Lower lobe of right lung (tissue), 2 donors: ENCODE results near the gene NFATC3. TPM values are rescaled to one million over a fixed set of nuclear protein-coding genes. Genes with fewer than 3 reads are reported as not detected.

Source experiments
- ATAC-seq, 2 donors: fragments of 200-7000 bp; cut with Tn5 transposase; one replicate each; pipeline ENCODE4 v1.9.1; 2020 to 2022; ENCODE audit warnings: mild to moderate bottlenecking in 2 of 2, moderate library complexity in 2 of 2
- DNase-seq: peaks from one replicate; pipeline ENCODE4 v3.0.0-alpha.2; 2020
- H3K27ac ChIP-seq: fragments of 200-600 bp; one replicate; pipeline ENCODE4 v1.8.0; 2022
- H3K27me3 ChIP-seq: fragments of 200-600 bp; one replicate; pipeline ENCODE4 v1.8.0; 2022; ENCODE audit warnings: low read depth
- H3K36me3 ChIP-seq: fragments of 200-600 bp; one replicate; pipeline ENCODE4 v1.8.0; 2022; ENCODE audit warnings: mild to moderate bottlenecking
- H3K4me1 ChIP-seq: fragments of 200-600 bp; one replicate; pipeline ENCODE4 v1.8.0; 2022
- H3K4me3 ChIP-seq: fragments of 200-600 bp; one replicate; pipeline ENCODE4 v1.8.0; 2022; ENCODE audit warnings: mild to moderate bottlenecking
- H3K9me3 ChIP-seq: fragments of 200-600 bp; one replicate; pipeline ENCODE4 v1.8.0; 2022
- CTCF ChIP-seq: fragments of 200-600 bp; IDR thresholded peaks from one replicate; pipeline ENCODE4 v1.8.0; 2022; ENCODE audit warnings: antibody characterized with exemption, mild to moderate bottlenecking
- intact Hi-C: fragments of 100-400 bp; cut with DNase I; formaldehyde crosslinking; loops from one replicate; pipeline ENCODE4 v1.11.0; 2022
- total RNA-seq: library from RNA; stranded (reverse); fragmentation: NEBNext Ultra II Directional; extraction: Animal tissue kit (Norgen Biotek cat#: 25700); gene quantifications from one replicate; pipeline ENCODE4 v1.2.1, GENCODE V29; 2021
- donor health status: DM: no; HTN: yes; CAD: no; lungs with severe emphysema.

NFATC3 gene
- total RNA-seq, 1 donor from 2014 or later: 61.6 TPM

DNA sequence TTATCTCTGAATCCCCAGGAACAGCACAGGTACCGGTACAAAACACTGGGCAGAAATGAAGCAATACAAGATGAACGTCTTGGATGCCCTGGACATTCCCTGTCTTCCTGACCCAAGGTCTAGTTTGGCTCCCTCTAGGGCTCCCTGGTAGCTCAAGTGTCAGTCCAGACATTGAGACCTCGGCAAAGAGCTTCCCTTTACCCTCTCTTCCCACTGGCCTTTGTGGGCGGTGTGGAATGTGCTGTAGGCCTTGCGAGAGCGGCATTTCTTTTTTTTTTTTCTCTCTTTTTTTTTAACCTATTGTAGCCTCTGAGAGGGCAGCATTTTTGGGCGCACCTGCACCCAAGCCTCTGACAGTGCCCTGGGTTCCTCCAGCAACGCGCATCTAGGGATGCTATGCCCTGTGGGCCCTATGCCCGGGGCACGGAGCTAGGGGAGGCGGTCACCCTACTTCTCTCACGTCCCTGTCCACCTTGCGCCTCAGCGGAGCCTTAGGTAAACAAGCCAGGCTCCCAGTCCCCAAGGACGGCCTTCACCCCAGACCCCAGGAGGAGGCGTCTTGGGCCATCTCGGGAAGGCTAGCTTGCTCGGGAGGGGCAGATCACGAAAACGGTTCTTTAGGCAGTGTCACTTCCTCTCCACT lies 1.2 kb upstream of the NFATC3 start:
- ATAC-seq: peak; percentile 9 to 11
- Histone ChIP-seq H3K4me3 (peak overlapping the region; percentile 84), H3K27me3 (no peaks in the 10 kb centered on the region), H3K27ac (peak overlapping the region; percentile 99), H3K4me1 (peaks cover 78% of the 10 kb centered on the region), H3K9me3 (no peaks in the 10 kb centered on the region), H3K36me3 (no peaks in the 10 kb centered on the region)
- peak; percentile 63 for DNase-seq
- no peak for TF ChIP-seq CTCF
- intact Hi-C loops: no loop called here

DNA sequence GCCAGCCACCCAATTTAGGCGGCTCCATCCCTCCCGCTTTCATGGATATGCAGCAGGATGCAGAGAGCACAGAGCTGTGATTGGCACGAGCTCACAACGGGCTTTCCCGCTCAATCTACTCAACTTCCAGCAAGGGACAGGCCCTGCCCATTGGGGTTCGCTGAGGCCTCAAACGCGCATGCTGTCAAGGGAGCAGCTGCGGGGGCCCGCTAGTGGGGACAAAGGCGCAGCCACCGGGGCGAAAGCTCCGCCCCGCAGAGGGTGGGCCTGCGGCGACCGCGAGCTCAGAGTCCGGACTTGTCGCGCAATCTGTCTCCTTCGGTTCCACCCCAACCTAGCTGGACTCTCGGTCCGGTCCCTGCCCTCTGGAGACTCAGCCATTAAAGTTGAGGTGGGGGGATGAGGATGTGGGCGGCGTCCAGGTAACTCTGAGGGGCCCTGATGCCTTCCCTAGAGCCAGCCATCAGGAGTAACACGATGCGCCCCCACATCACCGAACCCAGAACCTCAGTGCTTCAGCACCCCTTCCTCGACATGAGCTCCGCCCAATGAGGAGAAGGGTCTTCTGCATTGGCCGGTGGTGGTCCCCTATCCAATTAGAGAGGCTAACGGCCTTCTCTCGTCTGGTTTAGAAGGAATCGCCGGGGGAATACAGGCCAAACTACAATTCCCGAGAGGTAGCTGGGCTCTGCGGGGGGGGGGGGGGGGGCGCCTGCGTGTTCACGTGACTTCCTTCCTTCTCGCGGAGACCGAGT lies 489 bp upstream of the NFATC3 start:
- ATAC-seq (peak; percentile 84 to 88), DNase-seq (peak; percentile 95)
- H3K27ac ChIP-seq: peak overlapping the region; percentile 99
- no peaks in the 10 kb centered on the region for H3K27me3 ChIP-seq
- peaks cover 78% of the 10 kb centered on the region for H3K4me1 ChIP-seq
- no peaks in the 10 kb centered on the region for H3K9me3 ChIP-seq
- no peaks in the 10 kb centered on the region for H3K36me3 ChIP-seq
- TF ChIP-seq CTCF: peak; percentile 34
- intact Hi-C loops: no loop called here
- peak overlapping the region; percentile 84 for H3K4me3 ChIP-seq

DNA sequence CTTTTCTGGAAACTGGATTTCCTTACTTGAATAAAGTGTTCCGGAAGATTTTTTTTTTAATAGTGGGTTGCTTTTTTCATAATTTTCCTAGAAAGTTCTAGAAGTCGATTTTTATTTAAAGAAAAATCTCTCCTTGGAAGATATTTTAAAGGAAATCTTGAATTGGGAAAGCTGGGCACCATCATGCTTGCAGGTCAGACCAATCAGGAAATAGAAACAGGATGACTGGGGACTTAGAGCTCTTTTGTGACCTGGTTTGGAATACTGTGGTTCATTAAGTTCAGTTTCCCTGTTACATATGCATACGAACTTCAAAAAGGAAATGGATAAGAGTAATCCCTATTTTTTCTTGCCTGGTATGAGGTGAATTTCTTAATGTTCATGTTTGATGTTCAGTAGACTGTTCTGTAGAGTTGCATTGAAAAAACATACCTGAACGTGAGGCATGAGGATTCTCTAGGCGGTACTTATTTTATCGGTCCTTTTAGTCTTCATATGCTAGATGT lies 1.2 kb downstream of the NFATC3 start:
- H3K27ac ChIP-seq: peak overlapping the region; percentile 99
- H3K9me3 ChIP-seq: no peaks in the 10 kb centered on the region
- peaks cover 76% of the 10 kb centered on the region for H3K4me1 ChIP-seq
- H3K27me3 ChIP-seq: no peaks in the 10 kb centered on the region
- H3K36me3 ChIP-seq: no peaks in the 10 kb centered on the region
- TF ChIP-seq CTCF: no peak
- no peak for ATAC-seq
- H3K4me3 ChIP-seq: peak overlapping the region; percentile 84
- DNase-seq: no peak
- intact Hi-C loops: no loop called here

GRCh38 chr16:68086860-68087268 lies 1.7 kb downstream of the NFATC3 start:
- no peak for TF ChIP-seq CTCF
- intact Hi-C loops: no loop called here

DNA sequence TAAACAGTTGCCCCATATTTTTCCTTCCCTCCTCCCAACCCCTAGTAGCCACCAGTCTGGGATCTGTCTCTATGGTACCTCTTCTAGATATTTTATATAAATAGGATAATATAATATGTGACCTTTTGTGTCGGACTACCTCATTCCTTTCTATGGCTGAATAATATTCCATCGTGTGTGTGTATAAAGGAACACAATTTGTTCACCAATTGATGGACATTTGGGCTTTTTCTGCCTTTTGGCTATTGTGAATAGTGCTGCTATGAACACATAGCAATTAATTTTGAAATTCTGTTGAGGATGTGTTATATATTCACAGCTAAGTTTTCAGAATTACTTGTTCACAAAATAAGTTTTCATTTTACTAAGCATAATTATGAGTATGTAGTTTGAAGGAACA lies 2.5 kb downstream of the NFATC3 start:
- peaks cover 76% of the 10 kb centered on the region for H3K4me1 ChIP-seq
- H3K9me3 ChIP-seq: no peaks in the 10 kb centered on the region
- TF ChIP-seq CTCF: no peak

More at GRCh38 chr16:68086860-68087268, 1.7 kb downstream of the NFATC3 start:
- Histone ChIP-seq H3K27me3 (no peaks in the 10 kb centered on the region), H3K36me3 (no peaks in the 10 kb centered on the region), H3K4me3 (peak overlapping the region; percentile 84), H3K27ac (peak overlapping the region; percentile 99), H3K4me1 (peaks cover 76% of the 10 kb centered on the region), H3K9me3 (no peaks in the 10 kb centered on the region)
- ATAC-seq (no peak), DNase-seq (no peak)

More for the DNA sequence above, 2.5 kb downstream of the NFATC3 start:
- H3K27me3 ChIP-seq: no peaks in the 10 kb centered on the region
- H3K36me3 ChIP-seq: no peaks in the 10 kb centered on the region
- DNase-seq (no peak), ATAC-seq (no peak)
- H3K27ac ChIP-seq: peak overlapping the region; percentile 99
- peak overlapping the region; percentile 84 for H3K4me3 ChIP-seq
- intact Hi-C loops: no loop called here
